ENCODE data around the gene B4GALT6.

B4GALT6 gene

GRCh38 chr18:31680433-31680811 lies 4.0 kb downstream of the B4GALT6 start:
- Histone ChIP-seq H3K4me3 (ENCODE audit: insufficient read length, low read depth) (no peak overlapping the region), H3K36me3 (ENCODE audit: insufficient read depth, insufficient read length, low read length) (no peaks in the 10 kb centered on the region), H3K27me3 (ENCODE audit: insufficient read depth, insufficient read length) (no peaks in the 10 kb centered on the region), H3K9ac (ENCODE audit: insufficient read length, low read depth) (no peak overlapping the region), H3K9me3 (ENCODE audit: insufficient read depth, low read length) (no peaks in the 10 kb centered on the region), H3K4me1 (ENCODE audit: insufficient read depth, insufficient read length) (no peaks in the 10 kb centered on the region)
- DNase-seq (ENCODE audit: low read depth, low spot score), result no peak
- TF ChIP-seq YY1 (IDR thresholded peaks at IDR 0.05; ENCODE audit: insufficient read depth, insufficient read length) (no peak), SUZ12 (IDR thresholded peaks at IDR 0.05; ENCODE audit: extremely low read depth, insufficient read depth, insufficient read length) (no peak), ZNF274 (IDR thresholded peaks at IDR 0.05; ENCODE audit: low read depth, low read length) (no peak)

GRCh38 chr18:31679791-31680432 lies 4.5 kb downstream of the B4GALT6 start:
- Histone ChIP-seq H3K9ac (ENCODE audit: insufficient read length, low read depth) (no peak overlapping the region), H3K4me3 (ENCODE audit: insufficient read length, low read depth) (no peak overlapping the region), H3K27me3 (ENCODE audit: insufficient read depth, insufficient read length) (no peaks in the 10 kb centered on the region), H3K9me3 (ENCODE audit: insufficient read depth, low read length) (no peaks in the 10 kb centered on the region), H3K36me3 (ENCODE audit: insufficient read depth, insufficient read length, low read length) (no peaks in the 10 kb centered on the region), H3K4me1 (ENCODE audit: insufficient read depth, insufficient read length) (no peaks in the 10 kb centered on the region)
- no peak for DNase-seq (ENCODE audit: low read depth, low spot score)
- TF ChIP-seq YY1 (IDR thresholded peaks at IDR 0.05; ENCODE audit: insufficient read depth, insufficient read length) (no peak), SUZ12 (IDR thresholded peaks at IDR 0.05; ENCODE audit: extremely low read depth, insufficient read depth, insufficient read length) (no peak), ZNF274 (IDR thresholded peaks at IDR 0.05; ENCODE audit: low read depth, low read length) (no peak)

- H3K9me3 ChIP-seq (ENCODE audit: insufficient read depth, low read length), result no peaks in the 10 kb centered on the region
- no peak overlapping the region for H3K9ac ChIP-seq (ENCODE audit: insufficient read length, low read depth)
- H3K27me3 ChIP-seq (ENCODE audit: insufficient read depth, insufficient read length), result no peaks in the 10 kb centered on the region
- no peak for TF ChIP-seq YY1 (IDR thresholded peaks at IDR 0.05; ENCODE audit: insufficient read depth, insufficient read length)
- TF ChIP-seq ZNF274 (IDR thresholded peaks at IDR 0.05; ENCODE audit: low read depth, low read length), result no peak
- no peak for TF ChIP-seq SUZ12 (IDR thresholded peaks at IDR 0.05; ENCODE audit: extremely low read depth, insufficient read depth, insufficient read length)
- H3K36me3 ChIP-seq (ENCODE audit: insufficient read depth, insufficient read length, low read length), result no peaks in the 10 kb centered on the region
- no peak for DNase-seq (ENCODE audit: low read depth, low spot score)
- no peaks in the 10 kb centered on the region for H3K4me1 ChIP-seq (ENCODE audit: insufficient read depth, insufficient read length)
- no peak overlapping the region for H3K4me3 ChIP-seq (ENCODE audit: insufficient read length, low read depth)
Observed at GRCh38 chr18:31679133-31679742, 5.1 kb downstream of the B4GALT6 start.

GRCh38 chr18:31678425-31678824 lies 6.0 kb downstream of the B4GALT6 start:
- TF ChIP-seq ZNF274 (IDR thresholded peaks at IDR 0.05; ENCODE audit: low read depth, low read length) (no peak), YY1 (IDR thresholded peaks at IDR 0.05; ENCODE audit: insufficient read depth, insufficient read length) (no peak), SUZ12 (IDR thresholded peaks at IDR 0.05; ENCODE audit: extremely low read depth, insufficient read depth, insufficient read length) (no peak)
- Histone ChIP-seq H3K27me3 (ENCODE audit: insufficient read depth, insufficient read length) (no peaks in the 10 kb centered on the region), H3K4me1 (ENCODE audit: insufficient read depth, insufficient read length) (no peaks in the 10 kb centered on the region), H3K36me3 (ENCODE audit: insufficient read depth, insufficient read length, low read length) (no peaks in the 10 kb centered on the region), H3K9me3 (ENCODE audit: insufficient read depth, low read length) (no peaks in the 10 kb centered on the region), H3K4me3 (ENCODE audit: insufficient read length, low read depth) (no peak overlapping the region), H3K9ac (ENCODE audit: insufficient read length, low read depth) (no peak overlapping the region)
- DNase-seq (ENCODE audit: low read depth, low spot score), result no peak

- TF ChIP-seq YY1 (IDR thresholded peaks at IDR 0.05; ENCODE audit: insufficient read depth, insufficient read length) (no peak), SUZ12 (IDR thresholded peaks at IDR 0.05; ENCODE audit: extremely low read depth, insufficient read depth, insufficient read length) (no peak), ZNF274 (IDR thresholded peaks at IDR 0.05; ENCODE audit: low read depth, low read length) (no peak)
- DNase-seq (ENCODE audit: low read depth, low spot score), result no peak
- no peaks in the 10 kb centered on the region for H3K27me3 ChIP-seq (ENCODE audit: insufficient read depth, insufficient read length)
- H3K9me3 ChIP-seq (ENCODE audit: insufficient read depth, low read length), result no peaks in the 10 kb centered on the region
- no peaks in the 10 kb centered on the region for H3K36me3 ChIP-seq (ENCODE audit: insufficient read depth, insufficient read length, low read length)
- H3K4me3 ChIP-seq (ENCODE audit: insufficient read length, low read depth), result no peak overlapping the region
- no peak overlapping the region for H3K9ac ChIP-seq (ENCODE audit: insufficient read length, low read depth)
- no peaks in the 10 kb centered on the region for H3K4me1 ChIP-seq (ENCODE audit: insufficient read depth, insufficient read length)
Observed at GRCh38 chr18:31677592-31677991, 6.8 kb downstream of the B4GALT6 start.

GRCh38 chr18:31675404-31675803 lies 9.0 kb downstream of the B4GALT6 start:
- no peak overlapping the region for H3K9ac ChIP-seq (ENCODE audit: insufficient read length, low read depth)
- H3K4me3 ChIP-seq (ENCODE audit: insufficient read length, low read depth), result no peak overlapping the region
- TF ChIP-seq ZNF274 (IDR thresholded peaks at IDR 0.05; ENCODE audit: low read depth, low read length) (no peak), SUZ12 (IDR thresholded peaks at IDR 0.05; ENCODE audit: extremely low read depth, insufficient read depth, insufficient read length) (no peak), YY1 (IDR thresholded peaks at IDR 0.05; ENCODE audit: insufficient read depth, insufficient read length) (no peak)
- H3K4me1 ChIP-seq (ENCODE audit: insufficient read depth, insufficient read length), result no peaks in the 10 kb centered on the region
- no peaks in the 10 kb centered on the region for H3K27me3 ChIP-seq (ENCODE audit: insufficient read depth, insufficient read length)
- H3K36me3 ChIP-seq (ENCODE audit: insufficient read depth, insufficient read length, low read length), result no peaks in the 10 kb centered on the region
- H3K9me3 ChIP-seq (ENCODE audit: insufficient read depth, low read length), result no peaks in the 10 kb centered on the region
- no peak for DNase-seq (ENCODE audit: low read depth, low spot score)

- Histone ChIP-seq H3K9ac (ENCODE audit: insufficient read length, low read depth) (no peak overlapping the region), H3K4me1 (ENCODE audit: insufficient read depth, insufficient read length) (no peaks in the 10 kb centered on the region), H3K9me3 (ENCODE audit: insufficient read depth, low read length) (no peaks in the 10 kb centered on the region), H3K36me3 (ENCODE audit: insufficient read depth, insufficient read length, low read length) (no peaks in the 10 kb centered on the region), H3K4me3 (ENCODE audit: insufficient read length, low read depth) (no peak overlapping the region), H3K27me3 (ENCODE audit: insufficient read depth, insufficient read length) (no peaks in the 10 kb centered on the region)
- DNase-seq (ENCODE audit: low read depth, low spot score), result no peak
- no peak for TF ChIP-seq ZNF274 (IDR thresholded peaks at IDR 0.05; ENCODE audit: low read depth, low read length)
- no peak for TF ChIP-seq YY1 (IDR thresholded peaks at IDR 0.05; ENCODE audit: insufficient read depth, insufficient read length)
- no peak for TF ChIP-seq SUZ12 (IDR thresholded peaks at IDR 0.05; ENCODE audit: extremely low read depth, insufficient read depth, insufficient read length)
Observed at GRCh38 chr18:31672628-31673135, 11.7 kb downstream of the B4GALT6 start.
